Gastrocnemius medialis (tissue), 4 donors: Measurements from ENCODE around the gene RCAN2.

Experiments used
- CTCF ChIP-seq, 5 experiments: fragments of 450-650 bp in 3 of 5; fragments of 200-600 bp in 2 of 5; sonication (generic) in 2 of 5; IDR thresholded peaks in 4 of 5; conservative IDR thresholded peaks in 1 of 5; 1 replicate in 4 of 5; 2 replicates in 1 of 5; pipeline ENCODE4 v1.5.1; 2016 to 2019; ENCODE audit warnings: antibody characterized with exemption in 5 of 5, mild to moderate bottlenecking in 3 of 5, moderate library complexity in 3 of 5
- POLR2A ChIP-seq, 2 donors: fragments of 450-650 bp; IDR thresholded peaks; one replicate each; pipeline ENCODE4 v1.6.1; 2017; ENCODE audit warnings: antibody characterized with exemption in 2 of 2, mild to moderate bottlenecking in 2 of 2, moderate library complexity in 2 of 2

- TF ChIP-seq POLR2A (IDR thresholded peaks at IDR 0.05) (no peak), CTCF (IDR thresholded peaks at IDR 0.05 in 4 of 5, conservative IDR thresholded peaks at IDR 0.05 in 1 of 5) (no peak)
These were observed 315.8 kb downstream of the RCAN2 start for GRCh38 chr6:46175446-46175845.
